GM18907 (cell line): ENCODE results near the gene SZRD1.

Source experiments
- ATAC-seq: cut with Tn5 transposase; IDR thresholded peaks from one replicate; pipeline ENCODE4 v1.9.1; 2021; ENCODE audit warnings: mild to moderate bottlenecking, moderate library complexity; ENCODE audit not compliant: unreplicated experiment

SZRD1 gene

GRCh38 chr1:16367258-16367967 is 371 bp downstream of the SZRD1 start:
- peak; percentile 69 for ATAC-seq

DNA sequence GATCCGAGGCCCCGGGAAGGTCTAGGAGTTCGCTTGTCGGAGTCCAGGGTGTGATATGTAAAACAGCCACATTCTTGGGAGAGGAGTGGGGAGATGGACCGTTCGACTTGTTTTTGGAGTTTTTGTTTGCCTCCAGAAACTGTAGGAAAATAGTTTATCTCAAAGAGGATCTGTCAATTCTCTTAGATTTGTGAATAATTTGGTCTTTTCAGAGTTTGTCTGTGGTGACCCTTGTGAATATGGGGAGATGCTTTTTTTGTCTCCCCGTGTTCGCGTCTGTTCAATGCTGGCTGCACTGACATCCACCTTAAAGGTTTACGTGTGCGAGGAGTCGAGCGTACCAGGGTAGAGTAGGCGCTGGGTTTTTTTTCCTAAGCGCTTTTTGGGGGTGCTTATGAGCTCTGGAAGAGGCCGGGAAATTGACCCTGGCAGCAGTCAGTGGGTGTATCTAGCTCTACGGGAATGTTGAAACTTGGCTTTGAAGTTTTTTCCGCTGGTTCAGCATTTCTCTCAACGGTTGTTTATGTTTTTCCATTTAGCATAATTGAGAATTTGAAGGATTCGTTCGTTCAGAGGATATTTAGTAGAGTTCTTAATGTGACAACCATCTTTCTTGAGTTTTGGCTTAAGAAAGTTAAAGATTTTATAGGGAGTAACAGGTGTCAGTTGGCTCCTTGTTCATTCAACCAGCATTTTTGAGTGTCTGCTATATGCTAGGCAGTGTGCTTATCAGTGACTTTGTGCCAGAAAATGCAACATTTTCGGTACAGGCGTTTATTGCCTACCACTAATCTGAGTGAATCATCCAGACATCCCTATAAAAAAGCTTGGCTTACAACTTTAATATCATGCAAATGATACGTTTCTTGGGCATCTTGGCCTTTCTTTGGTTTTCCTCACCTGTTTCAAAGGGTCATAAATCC is 1.2 kb downstream of the SZRD1 start:
- no peak for ATAC-seq

- ATAC-seq = no peak
These were observed 2.8 kb downstream of the SZRD1 start for GRCh38 chr1:16369821-16370220.

GRCh38 chr1:16371725-16372124 is 4.7 kb downstream of the SZRD1 start:
- ATAC-seq = no peak

DNA sequence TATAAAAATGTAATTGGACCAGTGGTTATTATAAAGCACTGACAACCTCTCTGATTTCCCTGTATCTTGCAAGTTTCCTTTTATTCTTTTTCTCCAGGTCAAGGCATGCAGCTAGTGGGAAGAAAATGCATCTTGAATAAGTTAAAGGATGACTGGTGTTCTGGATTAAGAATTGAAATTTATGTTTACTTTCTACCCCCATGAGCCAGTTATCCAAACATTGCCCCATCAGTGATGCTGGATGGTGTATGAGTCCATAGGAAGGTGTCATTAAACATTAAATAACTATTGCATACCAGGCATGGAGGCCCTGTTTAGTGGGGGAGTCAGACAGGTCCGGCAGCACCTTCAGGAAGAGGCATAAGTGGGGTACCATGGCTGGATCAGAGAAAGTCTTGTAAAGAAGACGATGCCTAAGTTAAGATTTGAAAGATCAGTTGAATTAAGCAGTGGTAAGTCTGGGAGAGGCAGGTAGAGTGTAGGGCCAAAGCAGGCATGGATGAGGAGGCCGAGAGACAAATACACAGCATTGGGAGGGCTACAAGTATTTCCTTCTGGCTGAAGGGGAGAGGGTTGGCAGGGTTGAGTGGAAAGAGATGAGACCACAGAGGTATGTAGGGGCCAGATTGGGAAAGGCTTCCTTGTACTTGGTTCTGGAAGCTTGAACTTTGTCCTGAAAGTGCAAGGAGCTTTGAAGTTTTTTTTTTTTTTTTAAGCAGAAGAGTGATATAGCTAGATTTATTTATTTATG is 5.7 kb downstream of the SZRD1 start:
- no peak for ATAC-seq

DNA sequence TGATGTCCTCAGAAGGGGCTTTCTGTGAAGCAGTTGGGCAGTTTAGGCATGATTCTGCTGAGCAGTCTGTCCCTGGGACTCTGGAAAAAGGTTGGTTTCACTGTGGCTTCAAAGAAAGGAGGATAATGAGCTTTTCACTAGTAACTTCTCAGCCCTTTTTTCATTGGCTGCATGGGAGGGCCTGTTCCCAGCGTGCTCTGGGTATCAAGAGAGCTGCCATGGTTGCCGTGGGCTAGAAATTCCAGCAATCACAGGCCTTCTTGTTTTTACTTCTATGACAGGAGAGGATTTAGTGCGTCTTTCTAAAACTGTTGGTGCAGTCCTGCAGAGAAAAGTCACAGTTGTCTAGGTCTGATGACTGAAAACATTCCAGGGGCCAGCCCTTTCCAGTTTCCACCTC is 7.2 kb downstream of the SZRD1 start:
- no peak for ATAC-seq

DNA sequence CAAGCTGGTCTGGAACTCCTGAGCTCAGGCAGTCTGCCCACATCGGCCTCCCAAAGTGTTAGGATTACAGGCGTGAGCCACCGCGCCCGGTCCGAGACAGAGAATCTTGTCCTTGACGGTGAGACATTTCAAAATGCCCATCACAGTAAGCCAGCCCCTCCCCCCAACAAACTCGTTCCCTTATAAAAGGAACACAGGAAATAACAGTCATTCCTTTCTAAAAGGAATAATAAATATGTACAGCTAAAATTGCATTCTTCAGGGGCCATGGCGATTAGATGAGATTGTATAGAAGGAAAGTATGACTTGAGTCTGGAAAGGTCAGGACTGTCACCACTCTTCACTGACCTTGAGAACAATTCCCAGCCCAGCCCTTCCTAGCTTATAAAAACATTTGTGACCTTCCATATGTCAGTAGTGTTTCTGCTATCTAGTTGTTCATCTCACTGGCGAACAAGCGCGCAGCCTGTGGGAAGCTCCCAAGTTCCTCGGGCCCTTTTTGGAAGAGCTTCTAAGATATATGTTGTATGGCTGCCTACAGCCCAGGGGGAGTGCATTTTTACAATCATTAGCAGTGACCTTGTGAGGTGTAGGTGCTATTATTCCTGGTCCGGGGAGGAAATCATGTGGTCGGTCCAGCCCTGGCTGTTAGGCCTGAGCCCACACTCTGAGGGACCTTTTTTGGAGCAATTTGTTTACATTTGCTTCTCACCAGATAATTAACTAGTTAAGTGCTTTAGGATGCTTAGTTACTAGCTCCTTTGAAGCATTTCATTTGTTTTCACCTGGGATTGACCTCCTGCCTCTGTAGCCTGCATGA is 8.7 kb downstream of the SZRD1 start:
- no peak for ATAC-seq

- no peak for ATAC-seq
These were observed 9.9 kb downstream of the SZRD1 start for GRCh38 chr1:16376971-16377370.

DNA sequence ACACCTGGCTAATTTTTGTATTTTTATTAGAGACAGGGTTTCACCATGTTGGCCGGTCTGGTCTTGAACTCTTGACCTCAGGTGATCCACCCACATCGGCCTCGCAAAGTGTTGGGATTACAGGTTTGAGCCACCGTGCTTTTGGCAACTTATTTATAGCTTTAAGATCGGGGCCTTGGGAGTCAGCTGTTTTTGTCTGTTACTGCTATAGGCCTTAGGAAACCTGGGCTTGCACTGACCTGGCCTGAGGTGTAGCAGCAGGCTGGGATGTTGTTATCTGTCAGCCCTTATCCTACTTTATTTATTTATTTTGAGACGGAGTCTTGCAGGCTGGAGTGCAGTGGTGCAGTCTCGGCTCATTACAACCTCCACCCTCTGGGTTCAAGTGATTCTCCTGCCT is 11.4 kb downstream of the SZRD1 start:
- no peak for ATAC-seq

DNA sequence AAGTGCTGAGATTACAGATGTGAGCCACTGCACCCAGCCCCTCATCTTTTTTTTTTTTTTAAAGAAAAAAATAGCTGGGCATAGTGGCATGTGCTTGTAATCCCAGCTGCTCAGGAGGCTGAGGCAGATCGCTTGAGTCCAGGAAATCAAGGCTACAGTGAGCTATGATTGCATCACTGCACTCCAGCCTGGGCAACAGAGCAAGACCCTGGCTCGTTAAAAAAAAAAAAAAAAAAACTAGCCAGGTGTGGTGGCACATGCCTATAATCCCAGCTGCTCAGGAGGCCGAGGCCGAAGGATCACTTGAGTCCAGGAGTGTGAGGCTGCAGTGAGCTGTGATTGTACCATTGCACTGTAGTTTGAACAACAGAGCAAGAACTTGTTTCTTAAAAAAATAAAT is 13.8 kb downstream of the SZRD1 start:
- no peak for ATAC-seq

GRCh38 chr1:16383888-16384287 is 16.8 kb downstream of the SZRD1 start:
- no peak for ATAC-seq

GRCh38 chr1:16385659-16386453 is 18.8 kb downstream of the SZRD1 start:
- no peak for ATAC-seq

GRCh38 chr1:16386454-16387113 is 19.5 kb downstream of the SZRD1 start:
- ATAC-seq = no peak

DNA sequence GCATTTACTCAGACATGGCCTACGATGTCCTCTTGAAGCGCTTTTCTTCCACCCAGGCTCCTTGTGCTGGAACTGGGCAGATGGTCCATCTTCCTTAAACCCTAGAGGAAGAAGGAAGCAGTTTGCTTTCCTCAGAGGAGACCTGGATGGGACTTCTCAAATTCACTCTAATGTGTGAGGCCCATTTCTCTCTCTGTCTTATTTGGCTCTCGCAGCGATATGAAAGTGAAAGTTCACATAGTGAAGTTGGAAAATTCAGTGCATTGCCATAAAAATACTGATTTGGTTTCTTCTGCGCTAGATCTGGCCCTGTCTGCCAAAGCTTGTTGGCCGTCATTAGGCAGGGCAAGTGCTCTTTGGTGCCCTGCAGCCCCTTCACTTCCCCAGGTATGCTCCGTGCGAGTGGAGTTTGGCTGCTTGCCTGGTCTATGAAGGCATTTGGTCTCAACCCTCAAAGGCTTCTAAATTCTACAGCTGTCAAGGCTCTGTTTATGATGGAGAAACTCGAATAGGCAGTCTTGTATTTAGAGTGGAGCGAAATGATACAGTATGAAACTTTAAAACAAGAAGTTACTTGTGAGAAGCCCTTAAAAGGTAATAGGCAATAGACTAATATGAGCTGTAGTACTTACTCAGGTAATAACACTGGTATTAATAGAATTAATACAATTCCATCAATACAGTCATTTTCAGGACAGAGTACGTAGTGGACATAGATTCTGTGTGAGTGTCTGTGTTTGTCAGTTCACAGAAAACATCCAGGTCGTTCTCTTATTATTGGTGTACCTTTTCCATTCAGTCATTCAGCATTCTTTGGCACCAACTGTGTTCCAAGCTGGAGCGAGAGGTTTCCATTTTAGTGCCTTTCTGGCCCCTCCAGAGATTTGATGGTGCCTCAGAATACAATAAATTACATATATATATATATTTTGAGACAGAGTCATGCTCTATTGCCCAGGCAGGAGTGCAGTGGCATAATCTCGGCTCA is 20.5 kb downstream of the SZRD1 start:
- no peak for ATAC-seq

GRCh38 chr1:16391411-16391810 is 24.4 kb downstream of the SZRD1 start:
- ATAC-seq = no peak

DNA sequence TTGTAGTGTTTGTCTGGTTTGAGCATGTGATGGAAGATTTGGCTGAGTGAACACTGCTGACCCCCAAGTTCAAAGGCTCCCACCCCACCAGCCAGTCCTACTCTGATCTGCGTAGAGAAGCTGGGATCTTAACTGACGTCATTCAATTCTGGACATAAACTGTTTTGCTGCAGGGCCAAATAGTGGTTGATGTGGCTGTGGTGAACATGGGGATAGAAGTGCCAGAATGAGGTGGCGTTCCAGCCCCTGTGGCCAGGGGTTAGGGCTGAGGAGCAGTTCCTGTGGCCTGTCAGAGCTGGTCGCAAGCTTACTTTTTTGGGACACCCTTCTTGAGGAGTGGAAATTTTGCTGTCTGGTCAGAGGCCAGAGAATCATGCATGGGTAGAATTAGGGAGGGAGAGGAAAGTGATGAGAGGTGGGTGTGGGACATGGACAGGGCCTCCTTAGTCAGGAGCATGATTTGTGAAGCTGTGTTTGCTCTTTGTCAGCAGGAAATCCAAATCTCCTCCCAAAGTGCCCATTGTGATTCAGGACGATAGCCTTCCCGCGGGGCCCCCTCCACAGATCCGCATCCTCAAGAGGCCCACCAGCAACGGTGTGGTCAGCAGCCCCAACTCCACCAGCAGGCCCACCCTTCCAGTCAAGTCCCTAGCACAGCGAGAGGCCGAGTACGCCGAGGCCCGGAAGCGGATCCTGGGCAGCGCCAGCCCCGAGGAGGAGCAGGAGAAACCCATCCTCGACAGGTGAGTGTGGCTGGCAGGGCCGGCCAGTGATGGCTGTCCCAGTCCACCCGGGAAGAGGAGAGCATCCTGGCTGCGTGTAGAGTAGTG is 25.9 kb downstream of the SZRD1 start:
- no peak for ATAC-seq
